ENCODE measurements around the gene PARD6B. TPM values are rescaled to one million over a fixed set of nuclear protein-coding genes. Genes with fewer than 3 reads are reported as not detected.

PARD6B gene
- total RNA-seq, 1 donor from 2014 or later: 0.97 TPM

- H3K27me3 Mint-ChIP-seq (ENCODE audit: unreplicated experiment): peaks cover 61% of the 10 kb centered on the region
- H3K36me3 Mint-ChIP-seq (ENCODE audit: unreplicated experiment): no peaks in the 10 kb centered on the region
- H3K4me3 Mint-ChIP-seq (ENCODE audit: unreplicated experiment): no peak overlapping the region
- TF ChIP-seq CTCF (IDR thresholded peaks at IDR 0.05): no peak
- peaks cover 3% of the 10 kb centered on the region for H3K4me1 Mint-ChIP-seq (ENCODE audit: unreplicated experiment)
- DNase-seq (ENCODE audit: extremely low spot score, unreplicated experiment): no peak
- no peaks in the 10 kb centered on the region for H3K9me3 Mint-ChIP-seq (ENCODE audit: unreplicated experiment)
- no peak overlapping the region for H3K27ac Mint-ChIP-seq (ENCODE audit: unreplicated experiment)
Observed at GRCh38 chr20:50708845-50709635, 22.3 kb upstream of the PARD6B start.

- no peak for TF ChIP-seq CTCF (IDR thresholded peaks at IDR 0.05)
- no peak for DNase-seq (ENCODE audit: extremely low spot score, unreplicated experiment)
- Mint-ChIP-seq H3K9me3 (ENCODE audit: unreplicated experiment) (no peaks in the 10 kb centered on the region), H3K27me3 (ENCODE audit: unreplicated experiment) (peaks cover 61% of the 10 kb centered on the region), H3K4me1 (ENCODE audit: unreplicated experiment) (peaks cover 3% of the 10 kb centered on the region), H3K27ac (ENCODE audit: unreplicated experiment) (no peak overlapping the region), H3K36me3 (ENCODE audit: unreplicated experiment) (no peaks in the 10 kb centered on the region), H3K4me3 (ENCODE audit: unreplicated experiment) (no peak overlapping the region)
Observed at GRCh38 chr20:50709636-50709973, 21.8 kb upstream of the PARD6B start.

- DNase-seq (ENCODE audit: extremely low spot score, unreplicated experiment): no peak
- Mint-ChIP-seq H3K27me3 (ENCODE audit: unreplicated experiment) (peaks cover 61% of the 10 kb centered on the region), H3K9me3 (ENCODE audit: unreplicated experiment) (no peaks in the 10 kb centered on the region)
Observed at GRCh38 chr20:50710492-50711063, 20.8 kb upstream of the PARD6B start.

GRCh38 chr20:50711113-50711825, 20.1 kb upstream of the PARD6B start:
- DNase-seq (ENCODE audit: extremely low spot score, unreplicated experiment): no peak
- Mint-ChIP-seq H3K9me3 (ENCODE audit: unreplicated experiment) (no peaks in the 10 kb centered on the region), H3K4me1 (ENCODE audit: unreplicated experiment) (peaks cover 3% of the 10 kb centered on the region), H3K36me3 (ENCODE audit: unreplicated experiment) (no peaks in the 10 kb centered on the region), H3K27me3 (ENCODE audit: unreplicated experiment) (peaks cover 54% of the 10 kb centered on the region), H3K27ac (ENCODE audit: unreplicated experiment) (no peak overlapping the region), H3K4me3 (ENCODE audit: unreplicated experiment) (no peak overlapping the region)
- TF ChIP-seq CTCF (IDR thresholded peaks at IDR 0.05): no peak

More at GRCh38 chr20:50710492-50711063, 20.8 kb upstream of the PARD6B start:
- Mint-ChIP-seq H3K27ac (ENCODE audit: unreplicated experiment) (no peak overlapping the region), H3K4me3 (ENCODE audit: unreplicated experiment) (no peak overlapping the region), H3K4me1 (ENCODE audit: unreplicated experiment) (peaks cover 3% of the 10 kb centered on the region), H3K36me3 (ENCODE audit: unreplicated experiment) (no peaks in the 10 kb centered on the region)
- no peak for TF ChIP-seq CTCF (IDR thresholded peaks at IDR 0.05)

Measured in osteocyte (in vitro differentiated cells).